ENCODE measurements around the gene PPP1R15B. TPM values are rescaled to one million over a fixed set of nuclear protein-coding genes. Genes with fewer than 3 reads are reported as not detected.

The PPP1R15B gene
- total RNA-seq, 1 donor from 2014 or later = 26.6 TPM

- H3K4me3 ChIP-seq (ENCODE audit: low read depth, low read length) = no peak overlapping the region
- no peak for DNase-seq (ENCODE audit: low read depth)
- TF ChIP-seq CTCF (conservative IDR thresholded peaks at IDR 0.05; ENCODE audit: low read depth, low read length) = no peak
Observed at GRCh38 chr1:204355913-204356312, 55.7 kb downstream of the PPP1R15B start.

DNA sequence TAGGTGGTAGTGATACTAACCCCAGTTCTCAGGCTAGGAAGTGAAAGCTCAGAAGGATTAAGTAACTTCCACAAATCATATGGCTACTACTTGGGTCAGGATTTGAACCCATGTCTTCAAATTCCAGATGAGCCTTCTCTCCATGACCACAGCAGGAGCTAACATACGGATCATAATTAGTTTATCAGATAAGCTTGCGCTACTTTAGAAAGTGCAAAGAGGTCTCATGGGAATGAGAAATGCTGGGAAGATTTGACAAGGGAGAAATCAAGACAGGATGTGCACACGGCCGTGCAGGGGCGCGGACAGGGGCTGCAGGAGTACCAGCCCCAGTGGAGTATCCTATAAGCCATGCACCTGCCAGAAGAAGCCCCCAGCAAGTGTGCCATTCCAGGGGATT is 57.0 kb downstream of the PPP1R15B start:
- no peak overlapping the region for H3K4me3 ChIP-seq (ENCODE audit: low read depth, low read length)
- no peak for DNase-seq (ENCODE audit: low read depth)
- no peak for TF ChIP-seq CTCF (conservative IDR thresholded peaks at IDR 0.05; ENCODE audit: low read depth, low read length)

Other genes starting within 250 kb of the PPP1R15B start
- gene REN, start 245.5 kb downstream of the PPP1R15B start, total RNA-seq = 0.12 TPM in 1 of 2 replicates, not detected in the other
- 24.7 and 111 TPM in 2 replicates for gene KISS1, start 215.3 kb downstream of the PPP1R15B start, total RNA-seq
- 1.7 and 3.0 TPM in 2 replicates for gene GOLT1A, start 197.8 kb downstream of the PPP1R15B start, total RNA-seq
- 10.4 and 19.9 TPM in 2 replicates for gene PLEKHA6, start 51.9 kb downstream of the PPP1R15B start, total RNA-seq
- gene PIK3C2B, start 83.0 kb upstream of the PPP1R15B start, total RNA-seq = 1.0 and 2.1 TPM in 2 replicates
- gene MDM4, start 104.6 kb upstream of the PPP1R15B start, total RNA-seq = 6.1 and 11.2 TPM in 2 replicates

All from epithelial cell of proximal tubule (primary cell).